PFSK-1 (cell line): Measurements from ENCODE around the gene CEP63.

Source experiments
- FOXP2 ChIP-seq: optimal IDR thresholded peaks from 2 replicates; pipeline ENCODE3; 2011; ENCODE audit warnings: borderline replicate concordance, control low read depth, inconsistent platforms; ENCODE audit not compliant: insufficient read depth; ENCODE audit errors: extremely low read length, extremely low read depth
- POLR2AphosphoS5 ChIP-seq: IDR thresholded peaks from 2 replicates; pipeline ENCODE4 v1.6.1; 2012; ENCODE audit warnings: low read depth, mild to moderate bottlenecking, control low read depth, low read length, moderate library complexity
- TAF1 ChIP-seq: IDR thresholded peaks from 2 replicates; pipeline ENCODE4 v1.6.1; 2012; ENCODE audit warnings: low read length, control low read depth, borderline replicate concordance; ENCODE audit not compliant: insufficient read depth
- TF ChIP-seq, protein P1 (sequence below), 2 experiments: IDR thresholded peaks; 2 replicates each; pipeline versions ENCODE4 v1.6.1 to v1.8.0; 2011 to 2012; ENCODE audit warnings: low read depth in 2 of 2, low read length in 2 of 2, control low read depth in 1 of 2, inconsistent platforms in 1 of 2, mild to moderate bottlenecking in 1 of 2, moderate library complexity in 1 of 2; ENCODE audit not compliant: insufficient read depth in 1 of 2

DNA sequence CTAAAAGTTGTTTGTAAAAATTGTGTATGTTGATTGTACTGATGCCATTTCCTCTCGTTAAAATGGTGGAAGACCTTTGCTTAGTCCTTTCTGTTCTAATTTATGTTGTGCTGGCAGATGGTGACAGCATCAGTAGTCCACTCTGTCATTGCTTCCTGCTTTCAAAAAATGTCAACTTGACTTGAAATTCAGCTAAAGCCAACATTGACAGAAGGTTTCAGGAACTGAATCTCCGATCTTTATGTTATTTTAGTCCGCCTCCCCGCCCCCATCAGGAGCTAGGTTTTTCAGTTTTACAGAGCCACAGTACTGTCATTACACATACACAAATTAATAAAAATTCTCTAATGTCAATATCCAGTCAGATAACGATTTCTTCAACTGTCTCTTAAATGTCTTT lies 1.5 kb downstream of the CEP63 start:
- TF ChIP-seq POLR2AphosphoS5 (no peak), TAF1 (no peak), FOXP2 (no peak)
- TF ChIP-seq, protein P1, sequence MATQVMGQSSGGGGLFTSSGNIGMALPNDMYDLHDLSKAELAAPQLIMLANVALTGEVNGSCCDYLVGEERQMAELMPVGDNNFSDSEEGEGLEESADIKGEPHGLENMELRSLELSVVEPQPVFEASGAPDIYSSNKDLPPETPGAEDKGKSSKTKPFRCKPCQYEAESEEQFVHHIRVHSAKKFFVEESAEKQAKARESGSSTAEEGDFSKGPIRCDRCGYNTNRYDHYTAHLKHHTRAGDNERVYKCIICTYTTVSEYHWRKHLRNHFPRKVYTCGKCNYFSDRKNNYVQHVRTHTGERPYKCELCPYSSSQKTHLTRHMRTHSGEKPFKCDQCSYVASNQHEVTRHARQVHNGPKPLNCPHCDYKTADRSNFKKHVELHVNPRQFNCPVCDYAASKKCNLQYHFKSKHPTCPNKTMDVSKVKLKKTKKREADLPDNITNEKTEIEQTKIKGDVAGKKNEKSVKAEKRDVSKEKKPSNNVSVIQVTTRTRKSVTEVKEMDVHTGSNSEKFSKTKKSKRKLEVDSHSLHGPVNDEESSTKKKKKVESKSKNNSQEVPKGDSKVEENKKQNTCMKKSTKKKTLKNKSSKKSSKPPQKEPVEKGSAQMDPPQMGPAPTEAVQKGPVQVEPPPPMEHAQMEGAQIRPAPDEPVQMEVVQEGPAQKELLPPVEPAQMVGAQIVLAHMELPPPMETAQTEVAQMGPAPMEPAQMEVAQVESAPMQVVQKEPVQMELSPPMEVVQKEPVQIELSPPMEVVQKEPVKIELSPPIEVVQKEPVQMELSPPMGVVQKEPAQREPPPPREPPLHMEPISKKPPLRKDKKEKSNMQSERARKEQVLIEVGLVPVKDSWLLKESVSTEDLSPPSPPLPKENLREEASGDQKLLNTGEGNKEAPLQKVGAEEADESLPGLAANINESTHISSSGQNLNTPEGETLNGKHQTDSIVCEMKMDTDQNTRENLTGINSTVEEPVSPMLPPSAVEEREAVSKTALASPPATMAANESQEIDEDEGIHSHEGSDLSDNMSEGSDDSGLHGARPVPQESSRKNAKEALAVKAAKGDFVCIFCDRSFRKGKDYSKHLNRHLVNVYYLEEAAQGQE (IDR thresholded peaks at IDR 0.05; ENCODE audit: insufficient read depth in 1 of 2, low read depth in 2 of 2, low read length in 2 of 2): no peak
